GM11168 (cell line): Measurements from ENCODE around the gene AGPAT2.

Source experiments
- in situ Hi-C: fragments of 300-500 bp; cut with MboI; formaldehyde crosslinking; loops from one replicate; pipeline ENCODE4 v1.12.0; 2022; ENCODE audit warnings: low sequenced_read_pairs; ENCODE audit not compliant: unreplicated experiment

The AGPAT2 gene

DNA sequence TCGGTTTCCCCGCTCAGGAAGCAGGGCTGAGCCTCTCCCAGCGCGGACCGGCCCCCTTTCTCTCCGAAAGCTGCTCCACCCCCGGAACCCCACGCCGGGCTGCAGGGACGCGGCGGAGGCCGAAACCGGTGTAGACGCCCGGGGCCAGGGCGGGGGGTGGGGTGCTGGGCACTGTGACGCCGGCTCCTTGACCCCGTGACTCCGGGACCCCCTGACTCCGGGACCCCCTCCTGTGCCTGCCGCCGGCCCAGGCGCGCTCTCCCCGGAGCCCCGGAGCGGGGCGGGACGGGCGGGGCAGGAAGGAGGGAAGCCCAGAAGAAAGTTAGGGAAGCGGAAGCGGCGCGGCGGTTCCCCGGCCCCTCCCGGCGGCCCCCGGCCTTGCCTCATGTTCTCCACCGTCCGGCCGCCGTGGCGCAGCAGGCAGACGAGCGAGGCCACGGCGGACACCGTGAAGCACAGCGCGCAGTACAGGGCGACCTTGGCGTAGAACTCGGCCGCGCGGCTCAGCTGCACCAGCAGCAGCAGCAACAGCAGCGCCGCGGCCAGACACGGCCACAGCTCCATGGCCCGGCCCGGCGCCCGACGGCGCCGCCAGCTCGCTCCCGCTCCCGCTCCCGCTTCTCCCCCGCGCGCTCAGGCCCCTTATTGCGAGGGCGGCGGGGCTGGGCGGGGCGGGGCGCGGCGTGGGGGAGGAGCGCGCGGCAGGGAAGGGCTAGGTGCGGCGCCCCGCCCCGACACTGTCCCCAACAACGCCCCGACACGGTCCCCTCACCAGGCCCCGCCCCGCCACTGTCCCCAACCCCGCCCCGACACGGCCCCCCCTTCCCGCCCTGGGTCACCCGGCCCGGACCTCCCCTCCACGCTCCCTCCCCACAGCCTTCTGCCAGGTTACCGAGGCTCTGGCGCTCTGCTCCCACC, at the start of gene AGPAT2:
Gene AGPAT2 (minus strand): TSS at position 664 of the 918 bp plus-strand sequence. CDS start 100 bp downstream, at position 564.
- in situ Hi-C loops = no loop called here

- in situ Hi-C loops = no loop called here
Observed at GRCh38 chr9:136735812-136736480, 48.7 kb upstream of the AGPAT2 start.

DNA sequence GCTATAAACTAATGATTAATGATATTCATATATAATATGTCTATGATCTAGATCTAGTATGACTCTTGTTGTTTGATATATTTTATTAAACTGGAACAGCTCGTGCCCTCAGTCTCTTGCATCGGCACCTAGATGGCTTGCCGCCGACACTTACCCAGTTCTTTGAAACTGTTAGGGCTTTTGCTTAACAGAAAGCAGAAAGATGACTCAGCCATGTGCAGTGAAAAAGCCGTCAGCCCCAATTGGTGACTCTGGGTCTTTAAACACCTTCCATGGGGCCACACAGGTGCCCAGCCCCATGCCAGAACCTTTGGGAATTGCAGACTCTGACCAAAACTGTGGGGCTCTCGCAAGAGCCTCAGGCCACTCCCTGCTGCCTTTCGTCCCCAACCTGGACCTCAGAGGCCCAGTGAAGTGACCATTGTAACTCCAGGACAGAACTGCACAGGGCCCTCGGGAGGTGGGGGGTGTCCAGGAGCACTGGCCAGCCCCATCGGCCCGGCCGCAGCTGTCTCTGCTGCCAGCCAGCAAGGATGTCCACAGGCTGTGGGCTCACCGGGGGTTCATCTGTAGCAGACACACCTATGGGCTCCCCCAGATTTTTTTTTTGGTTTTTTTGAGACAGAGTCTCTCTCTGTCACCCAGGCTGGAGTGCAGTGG, 47.7 kb upstream of the AGPAT2 start:
- in situ Hi-C loops = no loop called here

DNA sequence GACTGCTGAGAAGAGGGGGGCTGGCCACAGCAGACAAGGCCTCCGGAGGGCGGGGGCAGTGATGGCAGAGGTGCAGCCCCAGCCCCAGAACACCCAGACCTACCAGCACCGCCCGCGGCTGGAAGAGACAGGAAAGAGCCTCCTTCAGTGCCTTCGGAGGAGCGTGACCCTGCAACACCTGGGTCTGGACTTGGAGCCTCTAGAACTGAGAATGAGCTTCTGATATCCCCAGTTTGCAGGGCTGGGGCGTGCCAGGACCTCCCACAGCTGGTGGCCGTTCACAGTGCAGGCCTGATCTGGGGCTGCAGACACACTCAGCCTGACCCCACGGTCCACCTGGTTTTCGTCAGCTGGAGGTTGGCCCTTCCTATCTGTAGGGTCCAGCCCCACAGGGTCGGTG, 46.4 kb upstream of the AGPAT2 start:
- in situ Hi-C loops = no loop called here

DNA sequence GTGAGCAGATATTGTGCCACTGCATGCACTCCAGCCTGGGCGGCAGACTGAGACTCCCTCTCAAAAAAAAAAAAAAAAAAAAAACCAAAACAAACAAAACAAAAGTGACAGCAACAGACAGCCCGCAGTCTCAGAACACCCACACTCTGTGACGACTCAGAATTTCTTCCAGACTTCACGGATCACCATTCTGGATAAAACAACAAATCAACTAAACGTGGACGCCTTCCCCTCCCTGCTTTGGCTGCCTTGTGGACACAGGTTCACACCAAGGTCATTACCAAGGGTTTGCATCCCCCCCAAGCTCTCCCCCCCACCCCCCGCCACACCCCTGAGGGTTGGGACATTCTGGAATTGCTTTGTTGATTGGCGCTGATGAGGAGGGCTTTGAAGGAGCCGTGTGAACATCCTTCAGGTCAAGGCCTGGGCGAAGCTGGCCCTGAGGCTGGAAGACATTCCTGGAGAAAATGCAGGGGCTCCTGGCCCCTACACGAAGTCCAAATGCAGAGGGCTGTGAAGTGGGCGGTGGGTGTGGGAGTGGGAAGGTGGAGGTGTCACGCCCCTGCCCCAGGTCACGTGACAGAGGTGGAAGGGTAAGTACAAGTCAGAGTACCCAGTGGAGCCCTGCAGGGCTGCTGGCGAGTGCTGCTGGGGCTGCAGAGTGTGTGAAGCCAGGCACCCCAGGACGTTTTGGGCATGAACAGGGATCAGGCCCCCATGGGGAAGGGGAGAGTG, 45.4 kb upstream of the AGPAT2 start:
- in situ Hi-C loops = no loop called here

GRCh38 chr9:136729926-136730325, 42.7 kb upstream of the AGPAT2 start:
- in situ Hi-C loops = no loop called here

DNA sequence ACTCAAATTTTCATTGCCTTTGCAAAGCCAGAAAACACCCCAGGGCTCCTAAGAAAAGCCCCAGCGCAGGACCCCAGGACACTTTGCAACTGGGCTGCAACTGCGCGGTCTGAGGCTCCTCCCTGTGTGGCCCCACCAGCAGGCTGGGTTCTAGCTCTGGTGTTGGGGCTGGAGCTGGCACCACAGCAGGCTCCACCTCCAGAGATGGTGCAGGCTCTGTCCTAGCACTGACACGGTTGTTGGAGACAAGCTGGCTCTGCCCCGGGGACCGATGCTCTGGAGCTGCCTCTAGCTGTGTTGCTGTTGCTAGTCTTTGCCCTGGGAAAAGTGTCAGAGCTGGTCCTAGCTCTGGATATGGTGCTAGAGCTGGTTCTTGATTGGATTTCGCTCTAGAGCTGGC, 41.9 kb upstream of the AGPAT2 start:
- in situ Hi-C loops = no loop called here

DNA sequence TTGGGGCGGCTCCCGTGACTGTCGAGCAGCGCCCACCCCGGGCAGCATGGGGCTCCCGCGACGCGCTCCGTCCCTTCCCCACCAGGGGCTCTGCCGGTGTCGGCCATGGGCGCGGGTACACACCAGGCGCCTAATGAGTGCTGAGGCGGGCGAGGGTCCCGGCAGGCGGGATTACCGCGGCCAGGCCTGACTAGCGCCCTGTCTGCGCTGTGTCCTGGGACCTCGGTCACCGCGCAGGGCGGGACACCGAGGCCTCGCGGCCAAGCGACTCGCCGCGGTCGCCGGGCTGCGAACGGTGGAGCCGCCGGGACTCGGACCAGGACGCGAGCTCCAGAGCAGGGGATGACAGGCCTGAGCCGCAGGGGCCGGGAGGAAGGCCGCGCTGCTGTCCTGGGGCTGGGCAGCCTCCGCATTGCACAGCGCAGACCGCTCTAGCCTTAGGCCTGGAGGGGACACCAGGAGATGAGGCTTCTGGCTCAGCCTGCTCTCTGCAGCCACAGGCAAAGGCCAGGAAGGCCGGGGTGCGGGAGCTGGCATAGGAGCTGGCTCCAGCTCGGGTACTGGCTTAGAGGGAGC, 41.4 kb upstream of the AGPAT2 start:
- in situ Hi-C loops = no loop called here

DNA sequence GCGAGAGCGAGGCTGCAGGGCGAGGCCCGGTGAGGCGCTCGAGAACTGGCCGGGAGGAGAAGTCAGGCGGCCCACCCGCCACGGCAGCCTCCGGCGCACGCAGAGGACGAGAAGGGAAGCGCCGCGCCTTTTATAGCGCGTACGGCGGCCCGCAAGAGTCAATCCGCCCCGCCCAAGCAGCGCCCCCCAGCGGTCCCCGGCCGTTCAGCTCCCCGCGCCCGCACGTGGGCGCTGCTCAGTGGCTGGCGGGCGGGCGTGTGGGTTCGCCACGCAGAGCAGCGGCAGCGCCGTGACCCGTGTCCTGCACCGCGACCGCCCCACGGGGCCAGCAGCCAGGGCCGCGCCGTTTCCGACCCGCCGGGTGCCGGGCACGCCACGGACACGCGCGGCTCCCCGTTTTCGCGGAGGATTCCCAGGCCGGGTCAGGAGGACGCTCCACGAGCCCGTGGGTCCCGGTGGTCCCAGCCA, 40.9 kb upstream of the AGPAT2 start:
- in situ Hi-C loops = no loop called here

GRCh38 chr9:136726631-136727191, 39.5 kb upstream of the AGPAT2 start:
- in situ Hi-C loops = no loop called here

- in situ Hi-C loops = no loop called here
Observed at GRCh38 chr9:136726118-136726517, 38.9 kb upstream of the AGPAT2 start.

- in situ Hi-C loops = no loop called here
Observed at GRCh38 chr9:136725612-136726011, 38.4 kb upstream of the AGPAT2 start.

DNA sequence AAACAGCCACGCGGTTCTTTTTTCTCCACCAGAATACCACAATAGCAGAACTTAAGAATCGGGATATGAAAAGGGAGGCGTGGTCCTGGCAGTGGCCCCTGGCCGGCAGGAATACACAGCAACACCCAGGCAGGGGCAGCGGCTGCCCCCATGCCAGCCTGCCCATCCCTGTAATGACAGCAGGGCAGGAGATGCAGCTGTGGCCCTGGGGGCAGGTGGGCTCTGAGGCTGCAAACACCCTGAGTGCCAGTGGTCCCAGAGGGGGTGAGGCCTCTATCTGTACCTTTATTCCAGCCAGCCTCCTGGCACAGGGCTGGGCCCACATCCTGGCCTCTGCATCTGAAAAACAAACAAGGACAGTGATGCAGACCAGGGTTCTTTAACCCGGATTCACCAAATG, 37.5 kb upstream of the AGPAT2 start:
- in situ Hi-C loops = no loop called here

DNA sequence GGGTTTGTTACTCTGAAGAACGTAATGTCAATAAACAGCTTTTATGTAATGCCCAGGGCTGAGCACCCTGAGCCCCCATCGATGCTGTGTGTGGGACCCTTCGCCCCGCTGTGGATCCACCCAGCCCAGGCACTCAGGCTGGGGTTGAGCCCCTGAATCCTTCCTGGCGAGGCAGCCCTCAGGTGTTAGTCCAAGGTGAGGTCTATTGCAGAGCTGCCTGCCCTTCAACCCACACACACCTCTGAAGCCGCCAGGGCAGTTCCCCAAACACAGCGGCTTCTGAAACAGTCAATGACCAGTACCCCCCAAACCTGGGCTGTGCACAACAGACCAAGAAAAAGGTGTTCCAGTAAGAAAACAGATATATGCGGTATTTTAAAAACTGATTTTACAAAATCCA, 36.7 kb upstream of the AGPAT2 start:
- in situ Hi-C loops = no loop called here

DNA sequence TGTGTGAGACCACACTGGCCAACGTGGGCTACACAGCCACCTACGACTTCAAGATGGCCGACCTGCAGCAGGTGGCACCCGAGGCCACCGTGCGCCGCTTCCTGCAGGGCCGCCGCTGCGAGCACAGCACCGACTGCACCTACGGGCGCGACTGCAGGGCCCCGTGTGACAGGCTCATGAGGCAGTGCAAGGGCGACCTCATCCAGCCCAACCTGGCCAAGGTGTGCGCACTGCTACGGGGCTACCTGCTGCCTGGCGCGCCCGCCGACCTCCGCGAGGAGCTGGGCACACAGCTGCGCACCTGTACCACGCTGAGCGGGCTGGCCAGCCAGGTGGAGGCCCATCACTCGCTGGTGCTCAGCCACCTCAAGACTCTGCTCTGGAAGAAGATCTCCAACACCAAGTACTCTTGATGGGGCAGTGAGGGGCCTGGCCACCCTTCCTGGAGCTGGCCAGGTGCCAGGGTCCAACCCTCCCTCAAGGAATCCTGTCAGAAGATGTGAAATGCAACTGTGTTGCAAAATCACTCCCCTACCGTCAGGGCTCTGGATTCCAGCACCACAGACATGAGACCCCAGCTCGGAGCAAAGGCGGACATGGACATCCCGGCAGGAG, 36.2 kb upstream of the AGPAT2 start:
- in situ Hi-C loops = no loop called here

DNA sequence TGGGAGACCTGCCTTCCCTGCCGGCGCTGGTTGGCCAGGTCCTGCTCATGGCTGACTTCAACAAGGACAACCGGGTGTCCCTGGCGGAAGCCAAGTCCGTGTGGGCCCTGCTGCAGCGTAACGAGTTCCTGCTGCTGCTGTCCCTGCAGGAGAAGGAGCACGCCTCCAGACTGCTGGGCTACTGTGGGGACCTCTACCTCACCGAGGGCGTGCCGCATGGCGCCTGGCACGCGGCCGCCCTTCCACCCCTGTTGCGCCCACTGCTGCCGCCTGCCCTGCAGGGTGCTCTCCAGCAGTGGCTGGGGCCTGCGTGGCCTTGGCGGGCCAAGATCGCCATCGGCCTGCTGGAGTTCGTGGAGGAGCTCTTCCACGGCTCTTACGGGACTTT, 35.7 kb upstream of the AGPAT2 start:
- in situ Hi-C loops = no loop called here

GRCh38 chr9:136722093-136722968, 35.1 kb upstream of the AGPAT2 start:
- in situ Hi-C loops = no loop called here

GRCh38 chr9:136721339-136722092, 34.3 kb upstream of the AGPAT2 start:
- in situ Hi-C loops = no loop called here
